NCI-H2107 treated with DMSO at 0.1 percent for 48 hours (cell line): Measurements from ENCODE around the gene NECTIN4.
"Not testable (repeated sequence)": the region's sequence is repeated elsewhere in the genome, so short reads cannot be mapped to it uniquely, and the experiment has no call there.

Experiments used
- DNase-seq: peaks from one replicate; lab custom pipeline; 2025; ENCODE audit not compliant: unreplicated experiment; lab: John Stamatoyannopoulos, UW

Gene NECTIN4

DNA sequence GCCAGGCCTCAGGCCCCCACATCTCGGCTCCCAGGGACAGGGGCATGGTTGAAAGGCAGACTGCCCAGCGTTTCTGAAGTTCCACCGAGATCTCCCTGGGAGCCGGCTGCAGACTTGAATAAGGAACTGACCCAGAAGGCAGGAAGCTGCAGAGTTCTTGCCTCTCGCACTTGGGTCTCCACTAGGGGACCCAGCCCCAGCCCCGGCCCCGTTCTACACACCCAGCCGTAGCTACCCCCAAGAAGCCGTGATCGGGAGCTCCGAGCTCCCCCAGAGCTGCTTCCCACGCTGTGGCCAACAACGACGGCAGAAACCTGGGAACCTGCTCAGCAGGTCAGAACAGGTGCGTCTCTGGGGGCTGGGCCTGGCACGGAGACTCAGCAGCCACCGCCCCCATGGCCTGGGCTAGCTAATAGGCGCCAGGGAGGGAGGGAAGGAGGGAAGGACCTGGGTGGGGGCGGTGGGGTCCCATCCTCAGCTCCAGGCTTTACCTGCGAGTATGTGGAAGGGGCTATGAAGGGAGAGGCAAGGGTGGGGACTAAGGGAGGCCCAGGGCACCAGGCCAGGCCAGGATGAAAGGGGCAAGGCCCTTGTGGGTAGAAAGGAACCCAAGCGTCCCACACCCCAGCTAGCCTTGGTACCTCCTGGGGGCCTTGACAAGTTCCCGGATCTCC lies at the start of gene NECTIN4:
Gene NECTIN4 (minus strand): TSS at position 308 of the 674 bp plus-strand sequence. CDS start 262 bp downstream, at position 46.
- no peak for DNase-seq

DNA sequence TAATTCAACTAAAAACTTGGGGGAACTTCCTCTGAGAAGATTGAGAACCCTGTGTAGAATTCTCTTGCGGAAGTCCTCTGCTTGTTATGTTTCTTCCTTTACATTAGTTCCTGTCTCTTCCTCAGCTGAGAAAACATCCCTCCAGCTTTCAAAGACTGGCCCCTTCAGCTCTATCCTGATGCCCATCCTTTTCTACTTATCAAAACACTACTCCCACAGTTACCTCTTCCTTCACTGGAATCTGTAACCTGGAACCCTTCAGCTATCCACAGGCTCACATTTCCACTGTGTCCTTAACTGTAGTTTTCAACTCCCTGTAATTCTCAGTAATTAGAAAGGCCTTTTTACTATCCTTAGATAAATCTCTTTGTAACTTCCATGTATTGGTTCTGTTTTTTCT lies 49.1 kb upstream of the NECTIN4 start:
- DNase-seq: no peak

- no peak for DNase-seq
Observed at GRCh38 chr1:161137881-161138280, 48.5 kb upstream of the NECTIN4 start.

- no peak for DNase-seq
Observed at GRCh38 chr1:161133220-161133740, 43.9 kb upstream of the NECTIN4 start.

- DNase-seq: peak; percentile 99
Observed at GRCh38 chr1:161132410-161133219, 43.3 kb upstream of the NECTIN4 start, which contains the start of gene DEDD. Gene DEDD, minus strand, starts transcription at chr1:161132667. Its CDS starts 8,205 bp downstream, at chr1:161124462.

GRCh38 chr1:161131523-161132409 lies 42.4 kb upstream of the NECTIN4 start:
- no peak for DNase-seq

DNA sequence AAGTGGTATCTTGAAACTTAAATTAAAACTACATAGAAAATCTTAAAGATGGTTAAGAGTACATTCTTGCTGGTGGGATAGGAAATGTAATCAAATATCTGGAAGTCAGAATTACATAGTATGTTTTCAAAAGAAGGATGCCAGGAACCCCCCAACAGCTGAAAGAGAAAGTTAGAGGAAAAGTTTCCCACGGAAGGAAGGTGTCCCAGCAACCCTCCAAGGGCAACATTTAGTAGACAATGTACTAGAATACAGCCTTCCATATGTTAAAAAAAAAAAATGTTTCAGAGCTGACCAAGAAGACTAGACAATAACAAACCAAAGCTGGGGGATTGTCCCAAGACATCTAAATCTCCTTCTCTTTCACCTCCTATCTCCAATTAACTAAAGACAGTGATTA lies 40.9 kb upstream of the NECTIN4 start:
- no peak for DNase-seq

DNA sequence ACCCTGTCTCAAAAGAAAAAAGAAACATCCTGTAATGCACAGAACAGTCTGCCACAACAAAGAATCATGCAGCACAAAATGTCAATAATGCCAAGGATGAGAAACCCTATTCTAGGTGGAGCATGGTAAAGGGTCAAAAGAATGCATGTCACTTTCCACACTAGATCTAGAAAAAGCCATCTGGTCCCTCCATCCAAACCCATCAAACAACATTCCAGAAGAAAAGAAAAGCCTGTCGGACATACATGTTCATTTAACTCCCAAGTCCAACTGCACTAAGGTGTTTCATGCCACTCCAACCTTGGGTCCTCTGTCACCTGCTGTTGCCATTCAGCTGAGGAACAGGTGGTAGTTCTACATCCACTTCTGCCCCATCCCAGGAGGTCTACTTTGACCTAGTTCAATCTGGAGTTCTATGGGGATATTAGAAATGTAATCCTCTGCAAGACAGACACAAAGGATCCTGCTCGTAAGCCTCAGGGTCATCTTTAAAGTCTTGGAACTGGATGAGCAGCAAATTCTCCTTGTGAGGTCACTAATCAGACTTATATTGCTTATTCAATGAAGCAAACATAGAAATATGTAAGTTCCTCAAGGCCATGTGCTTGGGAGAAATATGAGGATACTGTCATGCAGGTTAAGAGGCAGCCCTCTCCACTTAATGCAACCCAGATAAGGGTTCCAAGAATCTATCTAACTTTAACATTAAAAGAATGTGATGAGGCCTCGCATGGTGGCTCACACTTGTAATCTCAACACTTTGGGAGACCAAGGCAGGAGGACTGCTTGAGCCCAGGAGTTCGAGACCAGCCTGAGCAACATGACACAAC lies 39.4 kb upstream of the NECTIN4 start:
- DNase-seq: no peak

DNA sequence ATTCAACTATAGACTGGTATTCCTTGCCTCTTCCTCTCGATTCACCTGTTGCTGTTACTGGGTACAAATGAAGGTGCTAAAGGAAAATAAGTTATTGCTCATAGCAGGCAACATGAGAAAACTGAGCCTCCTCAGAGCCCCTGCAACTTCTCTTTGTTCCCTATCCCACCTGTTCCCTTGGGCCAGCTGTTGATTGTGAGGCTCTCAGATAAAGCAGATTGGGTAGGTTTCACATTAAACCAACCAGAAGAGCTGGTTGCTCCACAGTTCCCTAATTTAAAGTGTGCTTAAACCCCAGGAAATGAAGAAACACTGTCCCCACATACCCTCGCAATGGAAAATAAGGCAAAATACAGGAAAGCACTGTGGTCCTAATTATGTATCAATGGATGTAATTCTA lies 38.3 kb upstream of the NECTIN4 start:
- DNase-seq: no peak

DNA sequence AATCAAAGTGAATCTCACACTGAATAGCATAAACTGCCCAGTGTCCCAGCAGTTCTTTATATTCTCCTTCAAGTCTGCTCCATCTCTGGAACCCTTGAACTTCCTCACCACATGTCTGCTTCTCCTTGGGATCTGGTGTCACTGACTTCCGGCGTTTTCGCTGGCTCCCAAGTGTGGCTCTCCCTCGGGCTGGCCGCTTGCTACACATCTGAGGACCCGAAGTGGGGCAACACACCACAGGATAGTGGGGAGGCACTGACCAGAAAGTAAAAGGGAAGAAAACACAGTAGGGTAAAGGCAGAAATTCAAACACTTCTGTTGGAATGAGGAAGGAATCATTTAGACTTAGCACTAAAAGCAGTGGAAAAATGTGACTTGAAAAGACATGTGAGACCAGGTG lies 33.6 kb upstream of the NECTIN4 start:
- DNase-seq: no peak

DNA sequence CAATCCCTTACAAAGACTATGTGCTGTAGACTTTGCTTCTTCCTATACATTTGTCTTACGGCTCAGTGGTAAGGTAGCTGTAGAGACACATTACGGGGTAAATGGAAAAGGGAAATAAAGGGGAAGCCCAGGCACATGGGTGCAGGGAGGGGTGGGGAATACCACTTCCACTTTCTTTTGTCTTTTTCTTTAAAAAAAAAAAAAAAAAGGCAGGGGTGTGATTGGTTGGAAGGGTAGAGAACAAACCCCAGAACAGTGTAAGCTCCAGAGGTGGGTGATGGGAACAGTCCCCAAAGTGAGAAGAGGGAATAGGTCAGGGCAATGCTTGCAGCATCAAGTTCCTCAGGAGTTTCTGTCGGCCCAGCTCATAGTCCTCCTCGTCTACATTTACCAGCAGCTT lies 32.5 kb upstream of the NECTIN4 start:
- DNase-seq: no peak

GRCh38 chr1:161121042-161121650 lies 31.8 kb upstream of the NECTIN4 start:
- DNase-seq: no peak

GRCh38 chr1:161119092-161119903 lies 29.9 kb upstream of the NECTIN4 start:
- no peak for DNase-seq

DNA sequence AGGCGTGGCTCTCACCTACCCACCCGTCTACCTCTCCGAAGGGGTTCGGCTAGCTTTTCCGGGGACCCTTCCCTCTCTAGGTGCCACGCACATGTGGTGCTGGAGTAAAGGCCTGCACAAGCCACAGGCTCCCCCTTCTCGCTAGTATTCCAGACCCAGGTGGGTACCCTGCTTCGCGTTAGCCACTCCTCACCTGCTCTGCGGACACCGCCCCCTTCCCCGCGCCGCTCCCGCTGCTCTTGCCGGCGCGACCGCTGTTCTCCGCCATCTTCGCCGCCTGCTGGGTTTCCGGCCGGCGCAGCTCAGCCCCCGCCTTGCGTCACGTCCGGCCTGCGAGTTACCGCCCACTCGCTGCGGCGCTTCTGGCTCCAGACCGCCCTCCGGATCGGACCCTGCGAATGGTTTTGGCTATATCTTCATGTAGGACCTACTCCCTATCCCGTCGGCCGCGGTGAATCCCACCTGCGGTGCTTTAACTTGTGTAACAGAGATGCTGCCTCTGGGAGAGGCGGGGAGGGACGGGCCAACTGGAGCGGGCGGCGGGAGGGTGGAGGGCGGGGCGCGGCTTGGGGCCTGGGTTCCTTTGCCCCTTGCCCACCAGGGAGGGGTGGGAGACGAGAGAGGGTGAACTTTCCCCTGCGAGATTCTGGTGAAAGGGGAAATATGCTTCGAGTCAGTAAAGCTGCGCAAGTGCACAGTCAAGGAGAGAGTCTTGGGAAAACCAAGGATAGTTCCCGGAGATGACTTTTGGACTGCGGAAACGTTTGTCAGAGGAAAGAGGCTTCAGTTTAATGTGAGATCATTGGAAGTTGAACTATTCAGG lies 28.6 kb upstream of the NECTIN4 start, which contains the start of the genes NIT1 and PFDN2:
Gene NIT1 (plus strand): TSS at position 347 of the 823 bp plus-strand sequence. CDS start 72 bp downstream, at position 419.
Gene PFDN2 (minus strand): TSS at position 279 of the 823 bp plus-strand sequence. CDS start 11 bp downstream, at position 268.
- DNase-seq: peak; percentile 82

DNA sequence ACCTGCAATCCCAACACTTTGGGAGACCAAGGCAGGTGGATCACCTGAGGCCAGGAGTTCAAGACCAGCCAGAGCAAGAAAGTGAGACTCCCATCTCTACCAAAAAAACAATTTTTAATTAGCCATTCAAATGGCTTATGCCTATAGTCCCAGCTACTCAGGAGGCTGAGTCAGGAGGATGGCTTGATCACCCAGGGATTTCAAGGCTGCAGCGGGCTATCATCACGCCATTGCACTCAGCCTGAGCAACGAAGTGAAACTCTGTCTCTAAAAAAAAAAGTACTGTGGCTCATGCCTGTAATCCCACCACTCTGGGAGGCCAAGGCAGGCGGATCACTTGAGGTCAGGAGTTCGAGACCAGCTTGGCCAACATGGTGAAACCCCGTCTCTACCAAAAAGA lies 26.6 kb upstream of the NECTIN4 start:
- DNase-seq: not testable (repeated sequence)

- DNase-seq: no peak
Observed at GRCh38 chr1:161115132-161115711, 25.9 kb upstream of the NECTIN4 start.

DNA sequence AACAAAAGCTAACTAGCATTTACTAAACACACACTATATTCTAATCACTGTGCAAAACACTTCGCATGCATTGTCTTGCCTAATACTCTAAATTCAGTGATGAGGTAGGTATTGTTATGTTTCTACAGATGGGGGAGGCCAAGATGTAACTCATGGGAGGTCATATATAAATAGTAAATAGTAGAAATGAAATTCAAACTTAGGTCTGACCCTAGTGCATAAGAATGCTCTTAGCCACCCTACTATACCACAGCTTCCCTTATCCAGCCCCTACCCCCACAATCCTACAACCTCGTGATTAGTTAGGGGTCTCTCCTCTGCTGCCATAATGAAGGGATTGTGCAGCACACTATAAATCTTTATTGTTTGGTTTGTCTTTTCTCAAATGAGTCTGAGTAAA lies 25.2 kb upstream of the NECTIN4 start:
- no peak for DNase-seq
